Measurements from ENCODE around the gene SHROOM4. TPM values are rescaled to one million over a fixed set of nuclear protein-coding genes. Genes with fewer than 3 reads are reported as not detected.

Gene SHROOM4
- total RNA-seq, 2 donors from 2014 or later, result not detected

DNA sequence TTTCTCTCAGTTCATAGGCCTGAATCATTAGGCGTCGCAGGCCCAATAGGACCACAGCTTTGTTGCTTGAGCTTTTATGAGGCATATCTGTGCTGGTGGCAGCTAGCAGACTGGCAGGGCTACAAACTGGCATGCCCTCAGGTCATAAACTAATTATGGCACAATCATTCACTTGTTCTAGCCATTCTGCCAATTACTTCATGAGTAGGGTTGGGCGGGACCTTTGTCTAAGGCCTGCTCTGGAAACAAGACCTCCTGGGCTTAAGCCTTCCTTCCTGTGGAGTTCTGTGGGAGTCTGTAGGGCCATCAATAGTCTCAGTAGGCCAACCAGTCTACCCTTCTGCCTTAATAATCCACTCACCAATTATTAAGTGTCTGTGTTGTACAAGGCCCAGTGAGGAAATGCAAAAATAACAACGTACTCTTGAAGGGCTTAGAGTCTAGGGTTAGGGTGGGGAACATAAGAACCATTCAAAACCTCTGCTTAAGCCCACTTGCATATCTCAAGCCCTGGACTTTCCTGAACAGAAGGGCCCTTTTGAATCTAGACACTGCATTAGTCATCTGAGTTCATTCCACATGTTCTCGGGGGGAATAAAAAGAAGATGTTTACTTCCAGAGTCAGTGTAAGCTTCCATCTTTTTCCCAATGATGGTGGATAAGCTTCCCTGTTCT, 44.5 kb downstream of the SHROOM4 start:
- Mint-ChIP-seq H3K27me3 (ENCODE audit: low read depth) (peaks cover 29% of the 10 kb centered on the region), H3K36me3 (ENCODE audit: insufficient read depth in 2 of 2) (no peaks in the 10 kb centered on the region), H3K4me3 (no peak overlapping the region), H3K4me1 (ENCODE audit: low read depth) (no peaks in the 10 kb centered on the region), H3K27ac (no peak overlapping the region), H3K9me3 (no peaks in the 10 kb centered on the region)
- DNase-seq (no peak), ATAC-seq (replicated peaks in 1 of 2) (no peak)

DNA sequence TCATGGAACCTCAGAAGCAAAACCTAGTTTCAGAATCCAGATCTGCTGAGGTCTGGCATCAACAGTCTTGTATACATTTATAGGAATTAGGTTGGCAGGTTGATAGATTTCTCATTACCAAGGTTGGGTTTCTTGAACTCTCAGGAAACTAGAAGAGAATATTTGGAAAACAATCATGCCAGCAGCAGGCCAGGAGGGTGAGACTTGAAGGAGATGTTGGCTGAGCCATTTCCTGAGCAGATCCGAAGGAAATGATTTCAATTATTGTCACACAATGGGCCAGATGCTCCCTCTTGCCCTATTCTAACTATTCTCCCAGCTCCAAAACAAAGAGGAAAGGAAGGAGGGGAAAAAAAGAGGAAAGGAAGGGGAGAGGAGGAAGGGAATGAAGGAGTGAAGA, 45.2 kb downstream of the SHROOM4 start:
- Mint-ChIP-seq H3K4me3 (no peak overlapping the region), H3K27me3 (ENCODE audit: low read depth) (peaks cover 34% of the 10 kb centered on the region), H3K9me3 (no peaks in the 10 kb centered on the region), H3K4me1 (ENCODE audit: low read depth) (no peaks in the 10 kb centered on the region), H3K27ac (no peak overlapping the region), H3K36me3 (ENCODE audit: insufficient read depth in 2 of 2) (no peaks in the 10 kb centered on the region)
- DNase-seq, result no peak
- no peak for ATAC-seq (replicated peaks in 1 of 2)

DNA sequence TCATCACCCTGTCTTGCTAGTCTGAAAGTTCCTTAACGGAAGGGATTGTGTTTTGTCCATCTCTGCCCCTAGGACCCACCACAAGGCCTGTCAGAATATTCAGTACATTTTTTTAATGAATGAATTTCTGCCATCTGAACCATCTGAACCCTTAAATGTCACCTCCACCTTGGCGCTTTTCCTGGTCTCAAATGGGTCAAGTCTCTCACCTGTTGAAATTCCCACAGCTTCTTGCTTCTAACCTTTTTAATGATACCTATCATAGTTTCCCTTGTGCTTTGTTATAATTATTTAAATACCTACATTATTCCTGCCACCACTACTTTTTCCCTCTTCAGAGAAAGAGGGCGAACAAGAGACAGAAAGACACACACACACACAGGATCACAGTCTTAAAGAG, 48.0 kb downstream of the SHROOM4 start:
- Mint-ChIP-seq H3K4me1 (ENCODE audit: low read depth) (no peaks in the 10 kb centered on the region), H3K27ac (no peak overlapping the region), H3K9me3 (no peaks in the 10 kb centered on the region), H3K4me3 (no peak overlapping the region), H3K27me3 (ENCODE audit: low read depth) (peaks cover 34% of the 10 kb centered on the region), H3K36me3 (ENCODE audit: insufficient read depth in 2 of 2) (no peaks in the 10 kb centered on the region)
- DNase-seq (no peak), ATAC-seq (replicated peaks in 1 of 2) (no peak)

DNA sequence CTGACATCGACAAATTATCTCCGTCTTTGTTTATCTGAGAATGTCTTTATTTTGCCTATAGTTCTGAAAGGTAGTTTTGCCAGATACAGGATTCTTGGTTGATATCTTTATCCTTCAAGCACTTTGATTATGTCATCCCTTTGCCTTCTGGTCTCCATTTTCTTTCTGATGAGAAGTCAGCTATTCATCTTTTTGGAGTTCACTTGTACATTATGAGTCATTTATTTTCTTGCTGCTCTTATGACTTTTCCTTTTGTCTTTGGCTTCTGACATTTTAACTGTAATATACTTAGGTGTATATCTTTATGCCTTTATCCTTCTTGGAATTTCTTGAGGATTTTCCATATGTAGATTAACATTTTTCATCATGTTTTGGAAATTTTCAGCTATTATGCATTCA, 51.4 kb downstream of the SHROOM4 start:
- Mint-ChIP-seq H3K9me3 (no peaks in the 10 kb centered on the region), H3K4me3 (no peak overlapping the region), H3K36me3 (ENCODE audit: insufficient read depth in 2 of 2) (no peaks in the 10 kb centered on the region), H3K27ac (no peak overlapping the region), H3K4me1 (ENCODE audit: low read depth) (no peaks in the 10 kb centered on the region), H3K27me3 (ENCODE audit: low read depth) (peaks cover 34% of the 10 kb centered on the region)
- ATAC-seq (replicated peaks in 1 of 2) (no peak), DNase-seq (no peak)

DNA sequence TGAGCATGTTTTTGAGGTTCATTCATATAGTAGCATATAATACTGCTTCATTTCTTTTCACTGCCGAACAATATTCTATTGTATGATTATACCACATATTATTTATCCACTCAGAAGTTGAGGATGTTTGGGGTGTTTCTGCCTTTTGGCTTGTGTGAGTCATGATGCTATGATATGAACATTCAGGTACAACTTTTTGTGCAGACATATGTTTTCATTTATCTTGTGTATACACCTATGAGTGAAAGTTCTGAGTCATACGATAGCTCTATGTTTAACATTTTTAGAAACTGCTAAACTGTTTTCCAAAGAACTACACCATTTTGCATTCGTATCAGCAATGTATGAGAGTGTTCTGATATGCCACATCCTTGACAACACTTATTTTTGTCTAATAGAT, 57.7 kb downstream of the SHROOM4 start:
- H3K27ac Mint-ChIP-seq, result no peak overlapping the region
- DNase-seq (no peak), ATAC-seq (replicated peaks in 1 of 2) (no peak)
- H3K4me3 Mint-ChIP-seq, result no peak overlapping the region
- no peaks in the 10 kb centered on the region for H3K9me3 Mint-ChIP-seq
- no peaks in the 10 kb centered on the region for H3K4me1 Mint-ChIP-seq (ENCODE audit: low read depth)
- H3K36me3 Mint-ChIP-seq (ENCODE audit: insufficient read depth in 2 of 2), result no peaks in the 10 kb centered on the region
- H3K27me3 Mint-ChIP-seq (ENCODE audit: low read depth), result peaks cover 8% of the 10 kb centered on the region

DNA sequence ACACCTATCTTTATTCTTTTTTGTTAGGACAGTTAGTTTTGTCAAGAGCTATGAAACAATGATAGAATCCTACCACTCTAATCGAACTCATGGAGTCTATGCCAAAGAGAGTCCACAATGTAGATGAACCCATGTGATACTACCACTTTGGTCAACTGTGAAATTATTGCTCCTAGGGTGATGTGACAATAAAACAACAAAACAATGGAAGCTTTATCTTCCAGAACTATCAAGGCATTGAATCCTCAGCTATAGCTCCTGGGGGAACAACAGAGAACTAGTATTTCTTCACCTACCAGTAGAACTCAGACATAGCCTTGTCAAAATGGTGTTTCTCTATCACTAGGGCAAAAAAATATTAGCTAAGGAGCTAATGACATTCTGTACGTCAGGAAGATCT, 62.9 kb downstream of the SHROOM4 start:
- ATAC-seq (replicated peaks in 1 of 2), result no peak
- Mint-ChIP-seq H3K27ac (no peak overlapping the region), H3K27me3 (ENCODE audit: low read depth) (peaks cover 35% of the 10 kb centered on the region), H3K36me3 (ENCODE audit: insufficient read depth in 2 of 2) (no peaks in the 10 kb centered on the region), H3K4me3 (no peak overlapping the region), H3K9me3 (no peaks in the 10 kb centered on the region), H3K4me1 (ENCODE audit: low read depth) (no peaks in the 10 kb centered on the region)
- no peak for DNase-seq

DNA sequence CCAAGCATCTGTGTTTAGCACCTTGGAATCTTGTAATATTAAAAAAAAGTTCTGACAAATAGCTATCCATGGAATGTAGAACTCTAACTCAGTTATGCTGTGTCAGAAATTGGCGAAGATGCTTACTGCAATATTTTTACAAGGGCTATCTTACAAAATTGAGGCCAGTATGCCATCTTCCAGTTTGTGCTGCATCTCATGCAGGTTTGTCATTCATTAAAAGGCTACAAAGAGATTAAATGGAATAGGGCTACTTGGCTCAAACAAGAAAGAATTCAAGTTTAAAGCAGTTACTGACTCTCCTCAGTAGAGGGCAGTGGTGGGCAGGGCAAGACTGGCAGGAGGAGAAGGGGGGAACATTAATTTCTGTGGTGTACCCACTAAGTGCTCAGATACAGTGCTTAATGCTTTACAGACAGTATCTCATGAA, 66.5 kb downstream of the SHROOM4 start:
- ATAC-seq (replicated peaks in 1 of 2) (no peak), DNase-seq (peak; percentile 4 to 6)
- no peak overlapping the region for H3K27ac Mint-ChIP-seq
- H3K4me1 Mint-ChIP-seq (ENCODE audit: low read depth), result no peaks in the 10 kb centered on the region
- H3K27me3 Mint-ChIP-seq (ENCODE audit: low read depth), result peaks cover 54% of the 10 kb centered on the region
- H3K4me3 Mint-ChIP-seq, result no peak overlapping the region
- H3K9me3 Mint-ChIP-seq, result no peaks in the 10 kb centered on the region
- no peaks in the 10 kb centered on the region for H3K36me3 Mint-ChIP-seq (ENCODE audit: insufficient read depth in 2 of 2)

DNA sequence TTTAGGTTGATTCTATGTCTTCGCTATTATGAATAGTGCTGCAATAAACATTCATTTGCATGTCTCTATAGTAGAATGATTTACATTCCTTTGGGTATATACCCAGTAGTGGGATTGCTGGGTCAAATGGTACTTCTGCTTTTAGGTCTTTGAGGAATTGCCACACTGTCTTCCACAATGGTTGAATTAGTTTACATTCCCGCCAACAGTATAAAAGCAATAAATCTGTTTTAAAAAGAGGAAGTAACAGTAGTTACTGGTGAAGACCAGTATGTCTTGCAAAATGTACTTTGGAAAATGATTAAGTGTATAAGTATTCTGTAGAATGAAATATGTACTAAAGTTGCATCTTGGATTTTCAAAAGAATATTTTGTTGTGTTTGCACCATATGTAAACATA, 77.3 kb downstream of the SHROOM4 start:
- Mint-ChIP-seq H3K9me3 (no peaks in the 10 kb centered on the region), H3K27me3 (ENCODE audit: low read depth) (peaks cover 36% of the 10 kb centered on the region), H3K4me3 (no peak overlapping the region), H3K36me3 (ENCODE audit: insufficient read depth in 2 of 2) (no peaks in the 10 kb centered on the region), H3K4me1 (ENCODE audit: low read depth) (no peaks in the 10 kb centered on the region), H3K27ac (no peak overlapping the region)
- DNase-seq, result no peak
- no peak for ATAC-seq (replicated peaks in 1 of 2)

DNA sequence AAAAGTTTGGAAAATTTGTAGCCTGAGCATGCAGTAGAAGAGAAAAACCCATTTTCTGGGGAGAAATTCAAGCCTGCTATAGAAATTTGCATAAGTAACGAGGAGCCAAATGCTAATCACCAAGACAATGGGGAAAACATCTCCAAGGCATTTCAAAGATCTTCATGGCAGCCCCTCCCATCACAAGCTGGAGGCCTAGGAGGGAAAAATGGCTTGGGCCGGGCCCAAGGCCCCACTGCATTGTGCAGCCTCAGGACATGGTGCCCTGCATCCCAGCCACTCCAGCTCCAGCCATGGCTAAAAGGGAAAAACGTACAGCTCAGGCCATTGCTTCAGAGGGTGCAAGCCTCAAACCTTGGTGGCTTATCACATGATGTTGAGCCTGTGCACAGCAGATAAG, 87.7 kb downstream of the SHROOM4 start:
- Mint-ChIP-seq H3K4me1 (ENCODE audit: low read depth) (no peaks in the 10 kb centered on the region), H3K4me3 (no peak overlapping the region), H3K27ac (no peak overlapping the region), H3K36me3 (ENCODE audit: insufficient read depth in 2 of 2) (no peaks in the 10 kb centered on the region), H3K27me3 (ENCODE audit: low read depth) (peaks cover 31% of the 10 kb centered on the region), H3K9me3 (no peaks in the 10 kb centered on the region)
- ATAC-seq (replicated peaks in 1 of 2) (no peak), DNase-seq (no peak)

DNA sequence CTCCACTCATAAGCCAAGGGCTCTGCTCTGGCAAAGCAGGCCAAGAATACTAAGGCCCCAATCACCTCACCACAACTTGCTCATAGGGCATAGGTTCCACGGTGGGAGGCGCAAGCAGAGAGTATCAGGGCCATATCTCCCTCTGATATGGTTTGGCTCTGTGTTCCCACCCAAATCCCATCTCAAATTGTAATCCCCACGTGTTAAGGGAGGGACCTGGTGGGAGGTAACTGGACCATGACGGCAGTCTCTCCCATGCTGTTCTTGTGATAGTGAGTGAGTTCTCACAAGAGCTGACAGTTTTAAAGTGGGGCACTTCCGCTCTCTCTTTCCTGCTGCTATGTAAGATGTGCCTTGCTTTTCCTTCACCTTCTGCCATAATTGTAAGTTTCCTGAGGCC, 88.7 kb downstream of the SHROOM4 start:
- ATAC-seq (replicated peaks in 1 of 2) (no peak), DNase-seq (no peak)
- Mint-ChIP-seq H3K4me3 (no peak overlapping the region), H3K9me3 (peaks cover 0 to 2% of the 10 kb centered on the region in 2 donors), H3K27me3 (ENCODE audit: low read depth) (peaks cover 30% of the 10 kb centered on the region), H3K4me1 (ENCODE audit: low read depth) (no peaks in the 10 kb centered on the region), H3K27ac (no peak overlapping the region), H3K36me3 (ENCODE audit: insufficient read depth in 2 of 2) (no peaks in the 10 kb centered on the region)

DNA sequence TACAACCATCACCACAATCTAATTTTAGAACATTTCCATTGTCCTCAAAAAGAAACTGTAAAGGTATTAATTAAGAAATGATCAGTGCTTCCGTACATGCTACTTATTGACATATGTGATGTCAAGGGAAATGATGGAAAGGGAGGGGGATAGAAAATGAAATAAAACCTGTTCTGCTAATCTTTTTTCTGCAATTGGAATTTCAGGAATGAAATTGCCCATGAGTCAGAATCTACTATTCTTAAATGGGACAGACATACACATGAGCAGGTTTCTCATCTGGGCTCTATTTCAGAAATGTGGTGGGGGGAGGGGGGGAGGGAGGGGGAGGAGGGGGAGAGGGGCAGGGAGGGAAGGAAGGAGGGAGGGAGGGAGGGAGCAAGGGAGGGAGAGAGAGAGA, 91.0 kb downstream of the SHROOM4 start:
- peaks cover 17% of the 10 kb centered on the region for H3K27me3 Mint-ChIP-seq (ENCODE audit: low read depth)
- no peaks in the 10 kb centered on the region for H3K4me1 Mint-ChIP-seq (ENCODE audit: low read depth)
- ATAC-seq (replicated peaks in 1 of 2), result no peak
- no peak overlapping the region for H3K27ac Mint-ChIP-seq
- H3K9me3 Mint-ChIP-seq, result peaks cover 0 to 2% of the 10 kb centered on the region in 2 donors
- H3K4me3 Mint-ChIP-seq, result no peak overlapping the region
- no peak for DNase-seq
- no peaks in the 10 kb centered on the region for H3K36me3 Mint-ChIP-seq (ENCODE audit: insufficient read depth in 2 of 2)

DNA sequence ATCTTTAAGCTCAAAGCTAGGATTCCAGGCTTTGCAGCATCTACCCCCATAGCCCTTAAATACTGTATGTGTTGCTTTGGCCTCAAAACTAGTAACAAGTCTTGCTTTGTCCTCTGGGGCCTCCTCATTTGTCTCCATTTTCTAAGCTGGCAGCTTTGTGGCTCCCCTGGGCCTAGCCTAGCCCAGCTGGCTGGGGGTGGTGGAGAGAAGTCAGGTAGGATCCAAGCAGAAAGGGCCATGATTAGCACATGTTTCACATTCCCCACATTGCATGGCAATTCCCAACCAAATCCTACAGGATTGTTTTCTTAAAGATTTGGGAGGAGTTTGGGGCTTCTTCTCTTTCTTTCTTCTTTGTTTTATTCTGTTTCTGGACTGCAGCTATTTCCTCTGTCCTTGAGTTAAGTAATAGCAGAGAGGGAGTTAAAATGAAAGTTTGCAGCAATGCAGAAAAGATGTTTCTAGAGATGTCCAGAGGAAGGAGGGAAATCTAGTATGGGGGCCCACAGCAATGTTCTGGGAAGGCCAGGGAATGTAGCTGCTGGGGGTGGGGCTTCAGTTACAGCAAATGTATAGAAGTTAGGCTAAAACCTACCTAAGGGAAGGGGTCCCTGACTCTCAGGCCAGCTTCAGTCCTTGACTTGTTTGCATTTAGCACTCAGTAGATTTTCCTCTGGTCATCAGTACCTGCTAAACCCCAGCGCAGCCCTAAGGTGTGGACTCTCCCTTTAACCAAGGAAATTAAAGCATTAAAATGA, 92.1 kb downstream of the SHROOM4 start:
- Mint-ChIP-seq H3K4me1 (ENCODE audit: low read depth) (no peaks in the 10 kb centered on the region), H3K4me3 (no peak overlapping the region), H3K9me3 (peaks cover 0 to 2% of the 10 kb centered on the region in 2 donors), H3K36me3 (ENCODE audit: insufficient read depth in 2 of 2) (no peaks in the 10 kb centered on the region), H3K27ac (no peak overlapping the region), H3K27me3 (ENCODE audit: low read depth) (peaks cover 23% of the 10 kb centered on the region)
- DNase-seq, result no peak
- no peak for ATAC-seq (replicated peaks in 1 of 2)

DNA sequence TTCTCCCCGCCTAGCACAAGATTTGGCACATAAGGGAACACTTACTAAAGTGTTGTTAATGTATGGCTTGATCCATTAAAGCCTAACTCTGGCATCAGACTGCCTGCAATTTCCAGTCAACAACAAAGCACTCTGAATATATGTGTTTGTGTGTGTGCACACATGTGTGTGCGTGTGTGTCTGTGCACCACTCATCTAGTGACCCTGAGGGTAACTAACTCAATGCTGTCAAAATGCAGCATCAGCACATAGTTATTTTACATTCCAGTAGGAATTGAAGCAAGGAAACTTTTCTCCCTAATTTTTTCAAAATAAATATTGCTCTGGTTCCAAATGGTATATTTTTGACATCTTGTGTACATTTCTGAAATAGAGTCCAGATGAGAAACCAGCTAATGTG, 94.4 kb downstream of the SHROOM4 start:
- H3K9me3 Mint-ChIP-seq, result peaks cover 0 to 2% of the 10 kb centered on the region in 2 donors
- no peaks in the 10 kb centered on the region for H3K36me3 Mint-ChIP-seq (ENCODE audit: insufficient read depth in 2 of 2)
- H3K27me3 Mint-ChIP-seq (ENCODE audit: low read depth), result peaks cover 25% of the 10 kb centered on the region
- H3K4me3 Mint-ChIP-seq, result no peak overlapping the region
- no peak overlapping the region for H3K27ac Mint-ChIP-seq
- ATAC-seq (replicated peaks in 1 of 2) (no peak), DNase-seq (no peak)
- no peaks in the 10 kb centered on the region for H3K4me1 Mint-ChIP-seq (ENCODE audit: low read depth)

DNA sequence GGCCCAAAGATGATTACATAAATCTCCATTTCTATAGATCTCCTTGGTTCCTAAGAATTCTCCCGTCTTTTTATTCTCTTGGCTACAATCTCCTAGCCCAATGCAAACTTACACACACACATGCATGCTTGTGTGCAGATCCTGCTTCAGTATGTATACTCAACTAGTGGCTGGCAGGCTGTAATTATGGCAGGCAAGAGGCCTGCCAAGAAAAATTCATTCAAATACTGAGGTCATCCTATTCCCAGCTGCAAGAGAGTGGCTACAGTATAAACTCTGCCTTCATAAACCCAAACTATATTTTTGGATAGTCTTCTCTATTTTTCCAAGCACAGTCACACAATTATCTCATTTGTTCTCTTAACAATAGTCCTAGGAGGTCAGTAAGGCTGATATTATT, 95.2 kb downstream of the SHROOM4 start:
- no peak overlapping the region for H3K4me3 Mint-ChIP-seq
- H3K9me3 Mint-ChIP-seq, result peaks cover 0 to 2% of the 10 kb centered on the region in 2 donors
- ATAC-seq (replicated peaks in 1 of 2) (no peak), DNase-seq (no peak)
- peaks cover 21% of the 10 kb centered on the region for H3K27me3 Mint-ChIP-seq (ENCODE audit: low read depth)
- no peaks in the 10 kb centered on the region for H3K4me1 Mint-ChIP-seq (ENCODE audit: low read depth)
- H3K36me3 Mint-ChIP-seq (ENCODE audit: insufficient read depth in 2 of 2), result no peaks in the 10 kb centered on the region
- H3K27ac Mint-ChIP-seq, result no peak overlapping the region
